NCI-H2107 (cell line): Measurements from ENCODE around the gene RUNX2.

Source experiments
- DNase-seq: peaks from one replicate; lab custom pipeline; 2025; lab: John Stamatoyannopoulos, UW

RUNX2 gene

DNA sequence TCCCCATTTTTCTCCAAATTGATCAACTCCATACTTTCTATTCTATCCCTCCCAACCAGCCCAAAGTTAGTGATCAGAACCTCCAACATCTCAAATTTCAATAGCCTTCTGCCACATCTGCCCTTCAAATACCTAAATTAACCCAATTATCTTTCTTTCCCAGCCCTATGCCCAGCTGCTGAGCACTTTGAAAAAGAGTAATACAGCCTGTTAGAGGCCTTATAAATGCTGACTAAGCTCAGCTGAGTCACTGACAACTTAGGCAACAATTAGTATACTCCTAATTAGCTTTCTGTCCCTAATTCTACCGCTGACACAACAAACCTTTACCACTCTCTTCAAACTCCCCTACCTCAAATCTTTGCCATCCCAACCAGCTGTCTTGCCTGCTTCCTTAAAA is 23.5 kb downstream of the RUNX2 start:
- no peak for DNase-seq

DNA sequence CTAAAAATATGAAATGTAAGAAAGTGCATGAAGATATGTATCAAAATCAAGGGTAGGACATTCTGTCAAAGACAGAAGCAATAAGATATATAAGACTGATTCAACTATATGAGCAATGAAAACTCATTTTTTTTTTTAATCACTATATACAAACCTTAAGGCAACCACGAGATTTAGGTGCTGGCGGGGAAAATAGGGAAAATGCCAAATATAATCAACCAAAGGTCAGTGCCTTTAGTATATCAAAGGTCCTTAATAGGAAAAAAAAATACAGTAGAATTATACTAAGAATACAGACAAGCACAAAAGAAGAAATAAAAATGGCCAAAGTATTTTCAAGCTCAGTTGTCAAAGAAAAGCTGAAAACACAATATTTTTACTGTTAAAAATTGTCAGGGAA is 25.5 kb downstream of the RUNX2 start:
- DNase-seq, result no peak

DNA sequence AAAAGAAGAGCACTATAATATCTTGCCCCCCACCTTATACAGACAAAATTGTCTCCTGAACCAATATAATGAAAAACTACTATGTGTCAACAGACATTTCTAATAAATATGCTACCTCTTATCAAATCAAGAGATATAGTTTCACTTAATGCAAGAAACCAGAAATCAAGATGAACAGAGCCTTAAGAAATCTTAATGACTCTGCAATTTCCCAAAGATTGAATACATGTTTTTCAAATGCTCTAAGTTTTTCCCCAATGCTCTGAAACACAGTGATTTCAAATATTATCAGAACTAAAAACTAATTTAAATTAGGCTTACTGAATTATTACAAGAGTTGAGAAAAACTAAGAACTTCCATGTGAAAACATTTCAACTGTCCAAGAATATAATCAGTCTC is 36.3 kb downstream of the RUNX2 start:
- DNase-seq, result no peak

DNA sequence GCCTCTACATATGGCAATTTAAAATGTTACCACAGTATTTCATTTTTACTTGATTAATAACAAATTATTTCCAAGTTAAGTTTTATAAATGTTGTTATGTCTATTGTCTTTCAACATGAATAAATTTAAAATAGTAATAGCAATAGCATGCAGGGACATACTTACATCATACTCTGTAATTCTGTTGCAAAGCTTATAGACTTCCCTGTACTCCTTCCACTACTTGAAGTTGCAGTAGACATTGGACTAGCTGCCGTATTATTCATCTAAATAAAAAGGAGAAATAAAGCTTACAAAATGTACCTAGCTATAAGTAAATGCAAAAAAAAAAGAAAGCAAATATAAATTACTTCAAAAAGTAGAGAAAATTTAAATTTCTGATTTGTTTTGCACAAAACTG is 36.9 kb downstream of the RUNX2 start:
- no peak for DNase-seq

DNA sequence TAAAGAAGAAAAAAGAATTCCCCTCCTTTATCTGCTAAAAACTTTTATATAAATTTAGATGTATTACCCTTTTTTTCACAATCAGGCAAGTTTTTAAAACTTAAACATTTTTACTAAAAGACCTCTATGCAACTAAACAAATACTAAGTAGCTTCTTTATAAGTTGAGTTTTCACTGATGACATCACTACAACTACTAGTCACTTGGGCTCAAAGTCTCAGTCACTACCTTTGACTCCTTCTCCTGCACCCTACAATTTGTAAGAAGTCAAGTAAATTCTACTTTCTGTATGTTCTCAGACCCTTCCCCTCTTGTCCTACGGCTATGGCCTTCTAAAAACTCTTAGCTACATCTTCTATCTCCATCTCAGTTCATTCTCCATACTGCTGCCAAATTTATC is 38.4 kb downstream of the RUNX2 start:
- DNase-seq, result no peak

DNA sequence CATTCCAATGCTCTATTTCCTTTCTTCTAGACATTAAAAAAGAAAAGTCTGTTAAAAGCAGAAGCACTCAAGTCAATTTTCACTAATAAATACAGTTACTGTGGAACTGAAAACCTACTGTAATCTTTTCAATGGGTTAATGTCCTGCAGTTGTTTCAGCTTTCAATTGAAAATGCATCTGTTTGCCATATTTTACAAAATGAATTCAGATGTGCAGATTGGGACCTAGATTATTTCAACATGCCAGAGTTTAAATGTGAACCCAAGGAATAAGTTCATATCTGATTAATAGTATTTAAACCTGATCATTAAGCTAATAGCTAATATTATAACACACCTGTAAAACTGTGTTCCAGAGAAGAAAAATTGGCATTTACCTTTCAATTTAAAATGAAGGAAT is 39.9 kb downstream of the RUNX2 start:
- DNase-seq, result no peak

DNA sequence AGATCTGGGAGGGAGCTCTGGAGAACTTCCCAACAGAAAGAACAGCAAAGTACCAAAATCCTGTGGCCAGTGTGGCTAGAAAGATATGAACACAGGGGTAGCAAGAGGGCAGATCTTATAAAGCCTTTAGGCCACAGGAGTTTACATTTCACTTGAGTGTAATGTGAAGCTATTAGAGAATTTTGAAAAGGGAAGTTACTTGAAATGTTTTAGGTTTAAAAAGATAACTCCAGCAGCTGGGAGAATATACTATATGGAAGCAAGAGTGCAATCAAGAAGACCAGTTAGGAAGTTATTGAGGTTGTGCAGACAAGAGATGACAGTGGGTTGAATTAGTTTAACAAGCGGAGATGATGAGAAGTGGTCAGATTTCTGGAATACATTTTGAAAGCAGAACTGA is 41.7 kb downstream of the RUNX2 start:
- DNase-seq, result no peak

DNA sequence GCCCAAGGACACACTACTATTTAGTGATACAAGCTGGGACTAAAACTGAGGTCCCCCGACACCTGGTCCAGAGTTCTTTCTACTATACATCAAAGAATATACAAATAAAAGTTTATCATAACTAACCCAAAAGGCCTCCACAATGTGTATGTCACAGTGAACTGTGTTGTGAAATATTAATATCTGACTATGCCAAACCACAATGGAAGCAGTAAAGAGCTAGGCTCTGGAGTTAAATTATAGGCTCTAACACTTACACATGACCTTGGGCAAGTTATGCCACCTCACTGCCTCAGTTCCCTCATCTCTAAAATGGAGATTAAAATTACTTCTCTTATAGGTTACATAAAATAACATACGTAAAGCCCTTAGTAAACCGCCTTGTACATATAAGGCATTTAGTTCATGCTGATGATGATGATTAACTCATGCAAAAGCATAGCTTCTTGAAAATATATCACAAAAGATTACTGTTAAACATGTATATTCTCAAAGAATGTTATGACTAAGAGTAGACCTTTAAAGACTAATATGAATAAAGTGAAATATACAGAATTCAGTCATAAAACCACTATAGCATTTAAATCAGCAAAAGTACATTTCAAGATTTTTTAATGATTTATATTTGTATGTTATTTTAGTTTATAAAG is 43.9 kb downstream of the RUNX2 start:
- no peak for DNase-seq

DNA sequence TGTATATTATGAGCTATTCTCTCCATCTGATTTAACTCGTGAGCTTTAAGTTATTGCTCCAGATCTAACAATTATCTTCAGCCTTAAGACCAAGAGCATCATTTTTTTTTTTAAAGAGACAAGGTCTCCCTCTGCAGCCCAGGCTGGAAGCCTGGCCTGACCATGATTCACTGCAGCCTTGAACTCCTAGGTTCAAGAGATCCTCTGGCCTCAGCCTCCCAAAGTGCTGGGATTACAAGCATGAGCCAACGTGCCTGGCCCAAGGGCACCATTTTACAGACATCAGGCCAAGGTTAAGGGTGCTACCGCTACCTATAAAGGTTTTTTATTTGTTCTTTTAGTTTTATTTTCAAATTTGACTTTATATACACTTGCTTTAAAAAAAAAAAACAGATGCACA is 47.3 kb downstream of the RUNX2 start:
- DNase-seq, result no peak

DNA sequence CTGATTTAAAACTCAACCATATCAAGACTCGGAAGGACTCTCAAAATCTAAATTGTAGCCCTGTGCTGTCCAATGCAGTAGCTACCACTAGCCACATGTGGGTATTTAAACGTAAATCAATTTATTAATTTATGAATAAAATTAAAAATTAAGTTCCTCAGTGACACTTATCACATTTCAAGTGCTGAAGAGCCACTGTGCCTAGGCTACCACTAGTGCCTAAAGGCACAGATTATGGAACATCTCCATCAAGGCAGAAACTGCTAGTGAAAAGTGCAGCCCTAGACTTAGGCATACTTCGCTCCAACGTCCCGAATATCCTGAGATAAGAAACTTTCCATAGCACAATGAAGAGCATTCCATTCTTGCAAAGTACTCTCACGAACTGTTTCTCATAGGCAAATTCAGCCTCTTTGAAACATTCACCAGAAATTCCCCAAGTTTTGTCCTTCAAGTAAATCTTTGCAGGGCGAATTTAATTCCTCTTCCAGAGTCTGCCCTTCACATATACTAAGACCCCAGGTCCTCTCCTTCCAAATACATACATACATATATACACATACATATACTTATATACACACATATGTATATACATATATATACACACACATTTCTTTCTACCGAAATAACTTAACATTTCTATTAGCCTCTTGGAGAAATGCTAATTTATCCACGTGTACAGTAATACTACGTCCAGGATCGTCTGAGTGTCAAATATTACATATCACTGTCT is 48.3 kb downstream of the RUNX2 start:
- DNase-seq, result no peak

DNA sequence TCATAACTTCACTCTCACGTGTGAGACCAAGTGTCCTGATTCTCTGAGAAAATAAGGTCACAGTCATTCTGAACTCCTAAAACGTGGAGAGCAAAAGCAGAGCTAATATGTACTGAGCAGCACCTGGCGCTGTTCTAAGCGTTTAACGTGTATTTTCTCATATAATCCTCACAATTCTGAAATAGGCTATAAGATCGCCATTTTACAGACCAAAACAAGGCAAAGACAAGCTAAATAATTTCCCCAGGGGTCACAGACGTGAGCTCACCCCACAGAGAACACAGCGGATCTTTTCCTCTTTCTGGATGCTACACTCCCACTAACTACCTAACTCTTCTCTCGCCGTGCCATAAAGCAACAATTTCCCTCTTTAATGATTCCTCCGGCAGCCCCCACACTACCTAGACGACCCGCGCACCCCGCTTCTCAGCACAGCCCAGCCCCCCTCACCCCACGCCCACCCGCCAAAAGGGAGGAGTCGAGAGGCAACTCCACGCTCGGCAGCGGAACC is 49.0 kb downstream of the RUNX2 start:
- no peak for DNase-seq

DNA sequence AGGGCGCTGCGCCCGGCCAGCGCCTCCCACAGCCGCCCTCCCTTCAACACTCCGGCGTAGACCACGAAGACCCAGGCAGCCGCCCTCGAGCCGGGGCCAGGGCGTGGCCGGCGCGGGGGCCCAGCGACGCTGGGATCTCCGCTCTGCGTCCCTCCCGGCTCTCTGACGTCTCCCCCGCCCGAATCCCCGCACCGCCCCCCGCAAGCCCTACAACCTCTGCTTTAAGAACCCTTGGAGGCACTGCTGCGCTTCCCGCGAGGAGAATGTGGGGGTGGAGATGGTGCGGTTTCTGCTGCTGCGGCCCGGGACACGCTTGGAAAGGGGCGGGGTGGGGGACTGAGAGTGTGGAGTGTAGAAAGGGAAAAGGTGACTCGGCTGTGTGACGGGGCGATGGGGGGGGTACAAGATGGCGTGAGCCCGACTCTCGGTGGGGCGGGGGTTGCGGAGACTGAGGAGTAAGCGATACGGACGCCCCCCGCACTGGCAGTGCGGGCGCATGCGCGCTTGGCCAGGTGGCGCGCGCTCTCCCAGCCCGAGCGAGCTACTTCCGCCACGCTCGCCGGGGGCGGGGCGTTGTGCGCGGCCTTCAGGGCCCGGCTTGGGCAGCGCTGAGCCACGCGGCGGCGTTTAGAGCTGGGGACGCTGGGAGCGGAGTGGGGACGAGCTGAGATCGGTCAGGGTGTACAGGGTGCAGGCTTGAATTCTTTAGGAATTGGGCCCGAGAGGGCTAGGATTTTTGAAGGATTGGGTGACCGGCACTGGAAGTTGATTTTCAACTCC is 49.6 kb downstream of the RUNX2 start, which contains the start of gene SUPT3H:
Gene SUPT3H (minus strand): TSS at position 381 of the 780 bp plus-strand sequence.
- peak; percentile 32 for DNase-seq

DNA sequence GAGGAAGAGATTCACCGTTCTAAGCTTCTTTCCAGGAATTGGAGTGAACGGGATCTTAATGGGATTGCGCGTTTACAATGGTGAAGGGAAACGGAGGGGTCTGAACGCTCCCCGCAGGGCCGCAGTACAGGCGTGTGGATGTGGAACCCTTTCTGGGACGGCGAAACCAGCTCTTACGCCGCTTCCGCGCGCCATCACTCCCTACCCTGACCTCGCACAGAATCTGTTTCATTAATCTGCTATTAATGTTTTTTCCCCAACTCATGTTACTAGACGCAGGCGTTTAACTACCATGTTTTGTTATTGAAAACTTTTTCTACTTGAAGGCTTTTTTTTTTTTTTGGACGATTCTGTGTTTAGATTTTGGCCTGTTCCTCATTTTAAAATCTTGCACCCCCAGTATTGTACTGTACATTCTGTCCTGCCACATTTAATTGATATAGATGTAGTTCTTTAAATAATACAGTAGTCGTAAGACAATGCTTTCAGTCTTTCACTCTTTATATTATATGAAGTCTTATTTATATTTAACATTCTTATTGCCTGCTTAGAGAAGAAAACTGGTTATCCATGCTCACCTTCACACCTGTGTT is 50.3 kb downstream of the RUNX2 start:
- no peak for DNase-seq

DNA sequence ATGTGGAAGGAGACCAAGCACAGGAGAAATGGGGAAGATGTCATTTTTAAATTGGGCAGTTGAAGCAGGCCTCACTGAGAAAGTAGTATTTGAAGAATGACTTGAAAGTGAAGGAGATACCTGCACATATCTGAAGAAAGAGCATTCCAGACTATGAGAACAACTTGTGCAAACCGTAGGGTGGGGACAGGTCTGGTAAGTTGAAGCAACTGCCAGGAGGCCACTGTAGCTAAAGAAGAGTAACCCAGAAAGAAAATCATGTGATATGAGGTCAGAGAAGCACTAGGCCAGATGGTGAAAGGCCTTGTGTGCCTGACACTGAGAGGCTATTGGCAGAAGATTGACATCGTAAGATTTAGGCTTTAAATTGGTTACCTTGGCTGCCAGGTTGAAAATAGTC is 54.3 kb downstream of the RUNX2 start:
- DNase-seq, result no peak

DNA sequence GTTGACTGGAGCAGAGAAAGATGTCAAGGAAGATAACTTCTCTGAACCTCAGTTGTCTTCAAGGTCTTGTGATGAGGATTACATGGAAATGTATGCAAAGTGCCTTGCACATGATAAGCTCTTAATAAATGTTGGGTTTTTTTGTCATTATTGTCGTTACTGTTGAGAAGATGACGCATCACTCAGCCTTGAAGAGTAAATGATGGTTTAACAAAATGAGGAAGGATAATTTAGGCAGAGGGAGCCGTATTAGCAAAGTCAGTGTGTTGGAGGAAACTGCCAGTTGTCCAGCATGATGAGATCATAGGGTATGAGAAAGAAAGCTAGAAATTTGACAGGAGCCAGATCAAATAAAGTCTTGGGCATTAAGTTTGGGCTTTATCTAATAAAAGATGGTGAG is 58.4 kb downstream of the RUNX2 start:
- no peak for DNase-seq

DNA sequence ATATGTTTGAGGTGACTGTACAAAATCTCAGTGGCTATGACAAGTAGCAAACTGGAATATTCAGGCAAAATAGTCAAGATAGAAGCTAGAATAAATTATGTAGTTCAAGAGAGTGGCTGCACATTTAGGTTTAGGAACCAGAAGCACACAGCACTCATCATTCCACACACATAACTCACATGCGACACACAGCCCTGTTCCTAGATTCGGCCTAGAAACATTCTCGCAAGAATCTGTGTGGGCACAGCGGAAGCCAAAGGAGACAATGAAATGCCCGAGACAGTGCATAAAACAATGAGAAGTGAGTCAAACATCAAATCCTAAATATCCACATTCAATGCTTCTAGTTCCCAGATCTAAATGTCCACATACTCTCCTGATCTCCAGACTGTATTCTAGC is 59.1 kb downstream of the RUNX2 start:
- no peak for DNase-seq

DNA sequence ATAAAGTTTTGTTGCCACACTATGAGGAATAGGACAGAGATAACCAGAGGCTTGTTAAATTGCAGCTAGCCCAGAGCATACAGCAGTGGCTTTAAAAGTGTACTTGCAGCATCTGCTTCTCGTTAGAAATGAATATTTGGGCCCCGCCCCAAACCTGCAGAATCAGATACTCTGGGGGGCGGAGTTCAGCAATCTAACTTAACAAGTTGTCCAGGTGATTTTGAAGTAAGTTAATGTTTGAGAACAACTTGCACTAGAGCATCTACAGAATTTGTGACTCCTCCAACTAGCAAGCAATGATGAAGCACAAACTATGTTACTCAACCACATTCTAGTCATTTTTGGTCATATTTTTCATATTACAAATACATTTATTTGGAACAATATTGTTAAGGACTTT is 60.2 kb downstream of the RUNX2 start:
- no peak for DNase-seq

DNA sequence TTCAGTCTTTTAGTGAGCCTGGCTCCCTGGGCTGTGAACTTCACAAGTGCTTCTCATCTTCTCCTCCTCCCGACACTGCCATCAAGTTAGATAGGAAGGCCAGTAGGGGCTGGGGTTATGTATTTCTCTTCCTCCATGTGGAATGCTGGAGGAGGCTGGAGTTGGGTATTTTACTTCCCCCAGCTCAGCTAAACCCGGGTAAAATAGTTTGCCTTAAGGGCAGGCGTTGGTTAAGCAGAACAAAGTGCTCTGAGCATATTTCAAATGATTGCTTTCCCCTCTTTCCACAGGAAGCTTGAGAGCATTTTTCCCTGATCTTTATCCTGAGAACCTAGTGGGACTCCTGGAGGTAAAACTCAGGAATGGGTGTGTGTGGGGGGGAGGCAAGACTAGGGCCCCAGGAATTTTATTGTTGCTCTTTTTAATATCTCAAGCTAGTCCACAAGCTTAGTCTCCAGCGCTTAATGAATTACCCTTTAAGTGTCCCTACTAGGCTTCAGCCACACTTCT is 66.5 kb downstream of the RUNX2 start:
- DNase-seq, result no peak

DNA sequence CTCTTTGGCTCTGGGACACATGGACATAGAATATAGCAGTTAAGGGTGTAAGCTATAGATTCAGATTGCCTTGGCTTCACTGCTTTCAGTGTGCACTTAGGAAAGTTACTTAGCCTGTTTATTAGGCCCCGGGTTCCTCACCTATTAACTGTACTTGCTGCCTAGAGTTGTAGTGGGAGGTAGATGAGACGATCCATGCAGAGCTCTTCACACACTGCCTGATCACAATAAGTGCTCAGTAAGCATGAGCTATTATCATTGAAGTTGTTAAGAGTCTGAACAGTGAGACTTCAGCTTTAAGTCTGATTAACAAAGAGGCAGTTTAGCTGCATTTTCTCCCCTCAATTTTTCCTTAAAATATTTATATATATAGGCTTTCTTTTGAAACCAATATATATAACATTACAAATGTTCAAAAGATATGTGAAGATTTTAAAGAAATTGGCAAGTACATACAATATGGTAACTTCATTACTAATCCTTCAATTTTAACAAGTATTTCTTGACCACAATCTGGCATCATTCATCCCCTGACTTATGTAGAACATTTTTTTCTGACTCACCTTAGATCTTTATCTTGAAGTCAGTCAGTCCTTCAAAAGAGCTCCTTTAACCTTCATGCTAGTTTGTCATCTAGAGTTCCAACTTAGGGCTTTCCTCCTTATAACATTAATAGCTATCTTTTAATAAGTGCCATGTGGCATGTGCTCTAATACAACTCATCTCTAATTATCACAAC is 70.1 kb downstream of the RUNX2 start:
- no peak for DNase-seq

DNA sequence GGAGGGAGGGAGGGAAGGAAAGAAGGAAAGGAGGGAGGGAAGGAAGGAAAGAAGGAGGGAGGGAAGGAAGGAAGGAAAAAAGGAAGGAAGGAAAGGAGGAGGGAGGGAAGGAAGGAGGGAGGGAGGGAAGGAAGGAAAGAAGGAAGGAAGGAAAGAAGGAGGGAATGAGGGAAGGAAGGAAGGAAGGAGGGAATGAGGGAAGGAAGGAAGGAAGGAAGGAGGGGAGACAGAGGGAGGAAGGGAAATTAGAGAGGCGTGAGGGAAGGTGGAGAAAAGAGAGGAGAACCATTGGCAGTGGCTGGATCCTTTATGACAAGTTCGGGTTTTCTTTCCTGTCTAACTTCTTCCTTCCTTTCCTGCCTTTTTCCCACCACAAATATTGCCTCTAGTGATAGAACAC is 71.9 kb downstream of the RUNX2 start:
- DNase-seq, result no peak

DNA sequence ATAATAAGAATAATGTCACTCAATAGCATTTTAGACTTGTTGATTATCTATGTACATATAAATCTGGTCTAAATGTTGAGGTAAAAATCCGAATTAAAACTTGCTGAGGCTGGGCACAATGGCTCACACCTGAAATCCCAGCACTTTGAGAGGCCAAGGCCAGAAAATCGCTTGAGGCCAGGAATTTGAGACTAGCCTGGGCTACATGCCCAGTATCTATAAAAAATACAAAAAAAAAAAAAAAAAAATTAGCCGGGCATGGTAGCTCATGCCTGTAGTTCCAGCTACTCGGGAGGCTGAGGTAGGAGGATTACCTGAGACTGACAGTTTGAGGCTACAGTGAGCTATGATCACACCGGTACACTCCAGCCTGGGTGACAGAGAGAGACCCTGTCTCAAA is 83.8 kb downstream of the RUNX2 start:
- DNase-seq, result no peak

DNA sequence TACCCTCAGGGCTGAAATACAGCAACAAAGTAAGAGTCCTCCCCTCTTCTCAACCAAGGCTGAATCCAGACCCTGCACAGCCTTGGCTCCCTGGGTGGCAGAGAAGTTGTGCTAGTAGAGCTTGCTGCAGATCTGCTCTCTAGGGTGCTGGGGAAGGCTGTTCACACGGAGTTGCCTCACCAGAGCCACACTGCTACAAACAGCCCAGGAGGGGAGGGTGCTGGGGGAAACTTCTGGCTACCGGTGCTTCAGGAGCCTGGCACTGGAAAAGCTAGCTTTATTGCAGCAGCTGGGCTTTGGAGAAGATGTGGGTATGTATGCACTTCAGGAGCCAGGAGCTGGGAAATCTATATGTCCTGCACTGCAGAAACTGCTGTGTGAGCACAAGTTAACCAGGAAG is 87.2 kb downstream of the RUNX2 start:
- no peak for DNase-seq
